Peyer's patch (tissue), 4 donors: Measurements from ENCODE around the gene EFEMP2.

Experiments
- POLR2A ChIP-seq, 2 donors: fragments of 450-650 bp; IDR thresholded peaks; one replicate each; pipeline ENCODE4 v1.5.1; 2017; ENCODE audit warnings: antibody characterized with exemption in 2 of 2, mild to moderate bottlenecking in 2 of 2, moderate library complexity in 2 of 2
- TF ChIP-seq, protein P1 (sequence below), 6 experiments: fragments of 450-650 bp in 4 of 6; fragments of 200-600 bp in 2 of 6; sonication (generic) in 1 of 6; IDR thresholded peaks; one replicate each; pipeline ENCODE4 v1.5.1; 2017 to 2019; ENCODE audit warnings: antibody characterized with exemption in 6 of 6, mild to moderate bottlenecking in 3 of 6, moderate library complexity in 1 of 6

GRCh38 chr11:65834202-65834601 lies 38.4 kb downstream of the EFEMP2 start:
- no peak for TF ChIP-seq POLR2A (IDR thresholded peaks at IDR 0.05)
- TF ChIP-seq, protein P1, sequence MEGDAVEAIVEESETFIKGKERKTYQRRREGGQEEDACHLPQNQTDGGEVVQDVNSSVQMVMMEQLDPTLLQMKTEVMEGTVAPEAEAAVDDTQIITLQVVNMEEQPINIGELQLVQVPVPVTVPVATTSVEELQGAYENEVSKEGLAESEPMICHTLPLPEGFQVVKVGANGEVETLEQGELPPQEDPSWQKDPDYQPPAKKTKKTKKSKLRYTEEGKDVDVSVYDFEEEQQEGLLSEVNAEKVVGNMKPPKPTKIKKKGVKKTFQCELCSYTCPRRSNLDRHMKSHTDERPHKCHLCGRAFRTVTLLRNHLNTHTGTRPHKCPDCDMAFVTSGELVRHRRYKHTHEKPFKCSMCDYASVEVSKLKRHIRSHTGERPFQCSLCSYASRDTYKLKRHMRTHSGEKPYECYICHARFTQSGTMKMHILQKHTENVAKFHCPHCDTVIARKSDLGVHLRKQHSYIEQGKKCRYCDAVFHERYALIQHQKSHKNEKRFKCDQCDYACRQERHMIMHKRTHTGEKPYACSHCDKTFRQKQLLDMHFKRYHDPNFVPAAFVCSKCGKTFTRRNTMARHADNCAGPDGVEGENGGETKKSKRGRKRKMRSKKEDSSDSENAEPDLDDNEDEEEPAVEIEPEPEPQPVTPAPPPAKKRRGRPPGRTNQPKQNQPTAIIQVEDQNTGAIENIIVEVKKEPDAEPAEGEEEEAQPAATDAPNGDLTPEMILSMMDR (IDR thresholded peaks at IDR 0.05): no peak
